GM12873 (cell line): ENCODE measurements around the gene SLC16A5.

Source experiments
- CTCF ChIP-seq: IDR thresholded peaks from 2 replicates; pipeline ENCODE4 v1.5.1; 2012; ENCODE audit warnings: low read depth, mild to moderate bottlenecking, moderate library complexity, low read length, control low read depth; ENCODE audit not compliant: insufficient read depth; ENCODE audit errors: missing control alignments

SLC16A5 gene

DNA sequence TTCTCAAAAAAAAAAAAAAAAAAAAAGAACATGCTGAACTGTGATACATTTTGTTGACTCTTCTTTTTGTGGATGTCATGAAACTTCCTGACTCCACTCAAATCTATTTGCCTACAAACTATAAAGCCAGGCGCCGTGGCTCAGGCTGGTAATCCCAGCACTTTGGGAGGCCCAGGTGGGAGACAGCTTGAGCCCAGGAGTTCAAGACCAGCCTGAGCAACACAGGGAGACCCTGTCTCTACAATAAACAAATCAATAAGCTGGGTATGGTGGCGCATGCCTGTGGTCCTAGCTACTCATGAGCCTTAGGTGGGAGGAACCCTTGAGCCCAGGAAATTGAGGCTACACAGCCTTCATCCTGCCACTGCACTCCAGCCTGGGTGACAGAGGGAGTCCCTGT, 45.2 kb downstream of the SLC16A5 start:
- TF ChIP-seq CTCF = no peak

GRCh38 chr17:75135452-75135851, 47.7 kb downstream of the SLC16A5 start:
- TF ChIP-seq CTCF = no peak

- TF ChIP-seq CTCF = no peak
Observed at GRCh38 chr17:75135946-75136345, 48.2 kb downstream of the SLC16A5 start.

DNA sequence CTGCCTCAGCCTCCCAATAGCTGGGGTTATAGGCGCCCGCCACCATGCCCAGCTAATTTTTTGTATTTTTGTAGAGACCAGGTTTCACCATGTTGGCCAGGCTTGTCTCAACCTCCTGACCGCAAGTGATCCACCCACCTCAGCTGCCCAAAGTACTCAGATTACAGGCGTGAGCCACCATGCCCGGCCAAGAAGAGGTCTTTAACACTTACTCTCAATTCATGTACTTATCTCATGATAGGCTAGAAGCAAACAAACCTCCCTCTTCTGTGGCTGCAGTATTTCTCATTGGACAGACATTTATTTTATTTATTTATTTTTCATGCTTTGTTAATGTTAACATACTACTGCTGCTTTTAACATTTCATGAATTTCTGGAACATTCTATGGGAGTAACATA, 50.8 kb downstream of the SLC16A5 start:
- no peak for TF ChIP-seq CTCF

DNA sequence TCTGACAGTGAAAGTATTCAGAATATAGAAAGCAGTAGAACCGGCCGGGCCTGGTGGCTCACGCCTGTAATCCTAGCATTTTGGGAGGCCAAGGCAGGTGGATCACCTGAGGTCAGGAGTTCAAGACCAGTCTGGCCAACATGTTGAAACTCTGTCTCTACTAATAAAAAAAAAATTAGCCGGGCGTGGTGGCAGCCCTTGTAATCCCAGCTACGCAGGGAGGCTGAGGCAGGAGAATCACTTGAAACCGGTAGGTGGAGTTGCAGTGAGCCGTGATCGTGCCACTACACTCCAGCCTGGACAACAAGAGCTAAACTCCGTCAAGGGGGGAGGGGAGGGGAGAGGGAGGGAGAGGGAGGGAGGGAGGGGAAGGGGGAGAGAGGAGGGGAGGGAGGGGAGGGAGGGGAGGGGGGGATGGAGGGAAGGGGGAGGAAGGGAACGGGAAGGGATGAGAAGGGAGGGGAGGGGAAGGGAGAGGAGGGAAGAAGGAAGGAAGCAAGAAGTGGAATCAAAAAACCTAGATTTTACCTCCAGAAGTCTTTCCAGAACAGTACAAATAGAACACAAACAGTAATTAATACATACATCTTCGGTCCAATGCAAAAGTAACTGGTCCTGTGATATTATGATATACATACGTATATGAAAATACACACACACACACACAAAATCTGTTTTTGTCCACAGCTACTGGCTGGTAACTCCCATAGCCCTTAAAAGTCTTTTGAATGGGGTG, 54.6 kb downstream of the SLC16A5 start:
- TF ChIP-seq CTCF = no peak

GRCh38 chr17:75144816-75145512, 57.2 kb downstream of the SLC16A5 start:
- no peak for TF ChIP-seq CTCF

DNA sequence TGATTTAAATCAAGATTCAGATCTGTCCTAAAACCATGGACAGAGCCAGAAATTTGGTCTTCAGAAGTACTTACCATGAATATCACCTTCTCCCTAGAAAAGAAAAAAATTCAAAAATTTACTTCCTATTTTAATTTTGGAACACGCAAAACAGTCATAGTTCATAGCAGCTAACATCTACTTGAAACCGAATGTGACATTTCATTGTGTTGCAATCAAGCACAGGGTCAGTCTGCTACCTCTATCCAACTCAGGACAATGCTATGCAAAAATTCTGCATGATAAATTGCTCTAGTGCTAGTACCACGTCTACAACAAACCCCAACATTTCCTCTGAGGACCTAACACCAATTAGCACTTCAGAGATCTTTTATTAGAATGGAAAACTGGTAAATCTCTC, 58.8 kb downstream of the SLC16A5 start:
- TF ChIP-seq CTCF = no peak
